HG03097 (cell line): ENCODE measurements around the gene EEF2KMT.

Experiments used
- ATAC-seq: cut with Tn5 transposase; IDR thresholded peaks from one replicate; pipeline ENCODE4 v1.9.1; 2021; ENCODE audit not compliant: unreplicated experiment, low FRiP score

EEF2KMT gene

GRCh38 chr16:5071681-5072333 is 25.8 kb downstream of the EEF2KMT start, which contains the start of gene ALG1:
Gene ALG1, plus strand, starts transcription at chr16:5071843. Its CDS starts 7 bp downstream, at chr16:5071850.
- ATAC-seq: peak; percentile 76

- ATAC-seq: no peak
These were observed 26.3 kb downstream of the EEF2KMT start for GRCh38 chr16:5071341-5071680.

- ATAC-seq: no peak
These were observed 27.0 kb downstream of the EEF2KMT start for GRCh38 chr16:5070431-5071186.

GRCh38 chr16:5069854-5070253 is 27.7 kb downstream of the EEF2KMT start:
- ATAC-seq: no peak

GRCh38 chr16:5069048-5069447 is 28.5 kb downstream of the EEF2KMT start:
- ATAC-seq: no peak

- ATAC-seq: no peak
These were observed 31.1 kb downstream of the EEF2KMT start for GRCh38 chr16:5066511-5066910.

- ATAC-seq: no peak
These were observed 31.8 kb downstream of the EEF2KMT start, which contains the start of gene C16orf89 for GRCh38 chr16:5065813-5066212. Gene C16orf89, minus strand, starts transcription at chr16:5065956. Its CDS starts 48 bp downstream, at chr16:5065908.

GRCh38 chr16:5065326-5065725 is 32.3 kb downstream of the EEF2KMT start:
- no peak for ATAC-seq

- ATAC-seq: no peak
These were observed 32.7 kb downstream of the EEF2KMT start for GRCh38 chr16:5064915-5065314.

- ATAC-seq: no peak
These were observed 34.5 kb downstream of the EEF2KMT start for GRCh38 chr16:5062790-5063765.

GRCh38 chr16:5062051-5062450 is 35.5 kb downstream of the EEF2KMT start:
- no peak for ATAC-seq

- ATAC-seq: no peak
These were observed 37.4 kb downstream of the EEF2KMT start for GRCh38 chr16:5060073-5060641.

GRCh38 chr16:5059386-5060072 is 38.1 kb downstream of the EEF2KMT start:
- no peak for ATAC-seq

- no peak for ATAC-seq
These were observed 39.1 kb downstream of the EEF2KMT start for GRCh38 chr16:5058476-5058875.

GRCh38 chr16:5056352-5056751 is 41.2 kb downstream of the EEF2KMT start:
- ATAC-seq: no peak

- ATAC-seq: no peak
These were observed 42.4 kb downstream of the EEF2KMT start for GRCh38 chr16:5054876-5055865.

GRCh38 chr16:5046914-5047313 is 50.7 kb downstream of the EEF2KMT start:
- no peak for ATAC-seq

- ATAC-seq: no peak
These were observed 52.0 kb downstream of the EEF2KMT start for GRCh38 chr16:5045499-5046115.
